GM18498 (cell line): ENCODE measurements around the gene PTX4.
"Not testable (repeated sequence)": the region's sequence is repeated elsewhere in the genome, so short reads cannot be mapped to it uniquely, and the experiment has no call there.

Experiments used
- ATAC-seq: cut with Tn5 transposase; IDR thresholded peaks from one replicate; pipeline ENCODE4 v1.9.1; 2021; ENCODE audit warnings: mild to moderate bottlenecking, moderate library complexity; ENCODE audit not compliant: unreplicated experiment

PTX4 gene

DNA sequence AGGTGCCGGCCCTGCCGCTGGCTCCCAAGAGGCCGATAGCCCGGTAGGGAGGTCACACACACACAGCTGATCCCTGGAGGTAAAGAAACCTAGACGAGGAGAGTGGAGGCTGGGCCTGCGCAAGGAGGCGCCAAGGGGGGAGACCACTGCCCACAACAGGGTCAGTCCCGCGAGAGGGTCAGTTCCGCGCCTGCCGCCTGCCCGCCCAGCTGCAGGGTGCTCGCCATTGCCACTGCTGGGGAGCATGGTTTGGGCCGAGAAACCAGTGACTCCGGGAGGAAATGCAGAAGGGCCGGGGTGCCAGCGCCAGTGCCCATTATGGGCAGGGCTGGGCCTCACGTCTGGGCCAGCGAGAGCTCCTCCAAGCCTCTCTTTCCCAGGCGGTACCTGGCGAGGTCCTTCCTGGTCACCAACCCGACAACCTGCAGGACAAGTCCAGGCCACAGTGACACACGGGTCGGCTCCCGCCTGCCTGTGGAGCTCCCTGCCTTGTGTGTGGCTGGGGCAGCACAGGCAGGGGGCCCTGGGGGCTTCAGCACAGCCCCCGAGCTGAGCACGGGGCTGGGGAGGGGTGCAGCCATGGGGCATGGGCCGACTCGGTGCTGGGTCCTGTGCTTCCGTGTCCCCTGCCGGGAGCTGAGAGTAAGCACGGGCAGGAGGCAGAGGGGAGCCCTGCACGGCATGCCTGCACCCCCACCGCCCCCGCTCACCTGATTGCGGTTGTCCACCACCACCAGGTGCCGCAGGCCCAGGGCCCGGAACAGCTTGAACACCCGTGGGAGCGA, 42.3 kb downstream of the PTX4 start:
- no peak for ATAC-seq

GRCh38 chr16:1445518-1446203, 43.1 kb downstream of the PTX4 start:
- no peak for ATAC-seq

DNA sequence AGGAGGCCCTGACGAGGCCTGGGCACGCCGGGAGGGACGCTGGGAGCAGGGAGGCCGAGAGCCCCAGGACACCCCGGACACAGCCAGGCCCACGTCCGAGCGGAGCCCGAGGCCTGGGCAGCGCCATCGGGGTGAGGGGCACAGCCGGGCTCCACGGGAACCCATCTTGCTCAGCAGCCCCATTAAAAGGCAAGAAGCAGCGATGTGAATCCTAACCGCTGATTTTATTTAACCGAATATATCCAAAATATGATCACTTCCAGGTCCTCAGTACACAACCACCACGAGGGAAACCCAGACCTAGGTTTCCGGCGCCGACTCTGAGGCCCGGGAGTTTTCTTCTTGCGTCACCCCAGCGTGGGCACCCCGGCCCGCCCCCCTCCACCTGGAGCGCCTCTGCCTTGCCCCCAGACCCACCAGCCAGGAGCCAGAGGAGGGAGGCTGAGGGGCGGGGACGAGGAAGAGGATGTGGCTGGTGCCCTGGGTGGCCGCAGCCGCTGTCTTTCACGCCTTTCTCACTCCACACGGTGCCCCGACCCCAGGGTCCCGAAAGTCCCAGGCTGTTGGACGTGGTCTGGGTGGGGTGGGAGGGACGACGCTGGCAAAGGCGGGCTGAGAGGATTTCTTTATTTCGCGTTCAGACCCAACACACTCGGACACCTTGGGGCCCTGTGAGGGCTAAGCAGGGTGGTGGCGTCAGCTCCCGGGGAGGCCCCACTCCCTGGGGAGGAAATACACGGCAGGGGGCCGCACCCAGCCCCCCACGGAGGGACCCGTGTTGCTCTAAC, 43.8 kb downstream of the PTX4 start:
- no peak for ATAC-seq

- no peak for ATAC-seq
Observed at GRCh38 chr16:1443980-1444729, 44.6 kb downstream of the PTX4 start, which contains the start of gene CCDC154. CCDC154 (minus strand) TSS chr16:1444556; CDS start chr16:1444322, 234 bp downstream.

DNA sequence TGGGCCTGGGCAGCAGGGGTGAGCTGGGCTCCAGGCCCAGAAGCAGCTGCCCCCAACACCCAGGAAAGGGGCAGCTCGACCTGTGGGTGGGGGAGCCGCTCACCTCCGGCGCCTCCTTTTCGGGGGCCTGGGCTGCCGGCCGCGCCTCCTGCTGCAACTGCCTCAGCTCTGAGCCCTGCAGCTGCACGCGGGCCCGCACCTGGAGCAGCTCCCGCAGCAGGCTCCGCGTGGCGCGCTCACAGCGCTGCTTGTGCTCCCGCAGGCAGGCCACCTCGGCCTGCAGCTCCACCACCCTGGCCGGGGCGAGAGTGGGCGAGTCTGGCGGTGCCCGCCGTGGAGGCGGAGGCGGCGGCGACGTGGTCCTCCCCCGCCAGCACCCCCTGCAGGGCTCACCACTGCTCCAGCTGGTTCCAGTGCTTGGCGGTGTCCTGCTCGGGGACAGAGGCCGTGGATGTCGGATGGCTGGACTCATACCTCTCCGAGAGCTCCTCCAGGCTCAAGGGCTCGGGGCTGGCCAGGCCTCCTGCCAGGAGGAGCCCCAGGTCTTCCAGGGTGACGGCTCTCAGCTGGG, 45.3 kb downstream of the PTX4 start:
- ATAC-seq = no peak

DNA sequence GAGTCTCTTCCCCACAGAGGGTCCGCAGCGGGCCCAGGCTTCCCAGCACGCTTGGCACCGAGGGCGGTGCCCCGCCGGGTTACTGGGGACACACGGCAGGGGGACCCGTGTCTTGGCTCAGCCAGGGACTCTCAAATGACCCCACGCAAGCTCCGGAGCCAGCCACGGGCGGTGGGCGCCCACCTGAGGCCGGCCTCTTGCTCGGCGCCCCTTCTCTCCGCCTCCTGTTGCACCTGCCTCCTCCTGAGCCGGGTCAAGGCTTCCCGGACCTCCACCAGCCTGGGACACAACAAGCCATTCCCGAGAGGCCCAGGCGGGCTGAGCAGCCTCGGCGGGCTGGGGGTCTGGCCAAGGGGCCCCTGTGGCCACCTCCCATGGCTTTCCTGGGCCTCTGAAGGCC, 46.0 kb downstream of the PTX4 start:
- ATAC-seq = no peak

DNA sequence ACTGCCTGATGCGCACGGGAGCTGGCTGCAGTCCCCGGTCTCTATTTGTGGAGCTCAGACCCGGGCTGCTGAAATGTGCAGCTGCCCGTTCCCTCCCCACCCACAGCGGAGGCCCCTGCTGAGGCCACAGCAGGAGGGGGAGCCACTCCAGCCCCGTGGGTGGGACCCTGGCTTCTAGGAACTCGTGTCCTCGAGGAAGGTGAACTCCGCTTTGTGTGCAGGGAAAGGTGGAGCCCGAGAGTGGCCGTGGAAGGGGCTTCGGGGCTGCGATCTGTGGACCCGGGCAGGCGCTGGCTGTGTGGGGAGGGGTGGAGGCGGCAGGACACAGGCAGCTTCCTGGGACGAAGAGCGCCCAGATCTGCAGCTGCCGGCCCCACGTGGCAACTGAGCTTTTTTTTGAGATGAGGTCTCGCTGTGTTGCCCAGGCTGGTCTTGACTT, 47.3 kb downstream of the PTX4 start:
- no peak for ATAC-seq

DNA sequence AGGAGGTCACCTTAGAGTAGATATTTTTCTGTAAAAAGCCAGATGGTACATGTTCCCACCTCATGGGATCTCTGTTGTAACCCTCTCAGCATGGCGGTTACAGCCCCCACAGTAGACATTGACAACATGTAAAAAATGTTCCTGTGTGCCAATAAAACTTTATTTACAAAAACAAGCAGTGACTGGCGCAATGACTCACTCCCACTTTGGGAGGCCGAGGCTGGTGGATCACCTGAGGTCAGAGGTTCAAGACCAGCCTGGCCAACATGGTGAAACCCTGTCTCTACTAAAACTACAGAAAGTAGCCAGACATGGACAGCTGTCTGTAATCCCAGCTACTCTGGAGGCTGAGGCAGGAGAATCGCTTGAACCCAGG, 49.1 kb downstream of the PTX4 start:
- not testable (repeated sequence) for ATAC-seq

- no peak for ATAC-seq
Observed at GRCh38 chr16:1439058-1439698, 49.6 kb downstream of the PTX4 start.

GRCh38 chr16:1438229-1439057, 50.3 kb downstream of the PTX4 start:
- ATAC-seq = no peak

- ATAC-seq = no peak
Observed at GRCh38 chr16:1437606-1438005, 51.1 kb downstream of the PTX4 start.

GRCh38 chr16:1436731-1437355, 51.9 kb downstream of the PTX4 start:
- ATAC-seq = no peak

GRCh38 chr16:1435921-1436697, 52.6 kb downstream of the PTX4 start:
- ATAC-seq = no peak
